Suprapubic skin (tissue), 4 donors: ENCODE data around the gene SETD2. TPM values are rescaled to one million over a fixed set of nuclear protein-coding genes. Genes with fewer than 3 reads are reported as not detected.

Experiments
- DNase-seq, 2 donors: peaks; one replicate each; pipeline ENCODE4 v3.0.0-alpha.2; 2019; ENCODE audit warnings: low spot score in 2 of 2
- H3K27ac ChIP-seq: fragments of 200-600 bp; sonication (generic); one replicate; pipeline ENCODE4 v1.5.1; 2019
- H3K27me3 ChIP-seq: fragments of 200-600 bp; sonication (generic); one replicate; pipeline ENCODE4 v1.5.1; 2019
- H3K36me3 ChIP-seq: fragments of 200-600 bp; sonication (generic); one replicate; pipeline ENCODE4 v1.5.1; 2019
- H3K4me1 ChIP-seq: fragments of 200-600 bp; sonication (generic); one replicate; pipeline ENCODE4 v1.5.1; 2019
- H3K4me3 ChIP-seq: fragments of 200-600 bp; sonication (generic); one replicate; pipeline ENCODE4 v1.5.1; 2019; ENCODE audit warnings: mild to moderate bottlenecking
- H3K9me3 ChIP-seq: fragments of 200-600 bp; sonication (generic); one replicate; pipeline ENCODE4 v1.5.1; 2019
- EP300 ChIP-seq: sonication (generic); formaldehyde crosslinking; IDR thresholded peaks from one replicate; pipeline ENCODE4 v1.6.1; 2017; ENCODE audit warnings: antibody characterized with exemption
- POLR2A ChIP-seq, 2 donors: fragments of 450-650 bp; IDR thresholded peaks; one replicate each; pipeline ENCODE4 v1.6.1; 2017; ENCODE audit warnings: antibody characterized with exemption in 2 of 2, mild to moderate bottlenecking in 2 of 2, moderate library complexity in 2 of 2
- POLR2AphosphoS5 ChIP-seq, 3 donors: sonication (generic); formaldehyde crosslinking; IDR thresholded peaks; one replicate each; pipeline ENCODE4 v1.6.1; 2017; ENCODE audit warnings: antibody characterized with exemption in 3 of 3
- WGBS: methylation state at CpG from one replicate; pipeline ENCODE4 v1.1.5; 2018; 5-methylcytosine and 5-hydroxymethylcytosine counted together
- total RNA-seq, 4 donors: library from RNA; depleted of rRNA; stranded (reverse); fragments of >200 nt; gene quantifications; one replicate each; pipeline ENCODE4 v1.1.0, GENCODE V29; 2016
- TF ChIP-seq, protein P1 (sequence below), 2 donors: fragments of 200-600 bp in 1 of 2; fragments of 450-650 bp in 1 of 2; sonication (generic) in 1 of 2; IDR thresholded peaks; one replicate each; pipeline ENCODE4 v1.5.1; 2016 to 2019; ENCODE audit warnings: antibody characterized with exemption in 2 of 2, mild to moderate bottlenecking in 1 of 2, moderate library complexity in 1 of 2

The SETD2 gene
- total RNA-seq, 4 donors from 2014 or later = 41.4 to 78.6 (median 53.4) TPM

DNA sequence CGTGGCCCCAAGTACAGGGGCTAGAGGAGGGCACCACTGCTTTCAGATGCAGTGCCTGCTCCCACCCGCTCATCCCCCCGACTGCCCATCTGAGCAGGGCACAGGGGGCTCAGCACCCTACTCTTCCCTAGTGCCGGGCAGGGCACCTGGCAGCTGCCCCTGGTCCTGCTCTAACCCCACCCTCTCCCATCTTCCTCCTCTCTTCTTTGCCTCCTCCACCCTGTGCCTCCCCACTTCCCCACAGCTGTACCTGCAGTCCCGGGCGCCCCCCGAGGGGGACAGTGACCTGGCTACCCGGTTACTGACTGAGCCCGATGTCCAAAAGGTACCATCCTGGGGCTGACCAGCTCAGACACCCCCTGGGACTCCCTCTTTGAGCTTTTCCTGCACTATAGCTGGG is 171.7 kb downstream of the SETD2 start:
- no peak for DNase-seq
- H3K27ac ChIP-seq = no peak overlapping the region
- no peak overlapping the region for H3K4me3 ChIP-seq
- H3K36me3 ChIP-seq = peaks cover 80% of the 10 kb centered on the region
- H3K4me1 ChIP-seq = peaks cover 22% of the 10 kb centered on the region
- 83% methylated on average over 9 of the region's 9 CpGs for WGBS
- H3K9me3 ChIP-seq = no peaks in the 10 kb centered on the region
- H3K27me3 ChIP-seq = no peaks in the 10 kb centered on the region
- TF ChIP-seq POLR2A (IDR thresholded peaks at IDR 0.05) (no peak), EP300 (no peak), POLR2AphosphoS5 (IDR thresholded peaks at IDR 0.05) (no peak)
- TF ChIP-seq, protein P1, sequence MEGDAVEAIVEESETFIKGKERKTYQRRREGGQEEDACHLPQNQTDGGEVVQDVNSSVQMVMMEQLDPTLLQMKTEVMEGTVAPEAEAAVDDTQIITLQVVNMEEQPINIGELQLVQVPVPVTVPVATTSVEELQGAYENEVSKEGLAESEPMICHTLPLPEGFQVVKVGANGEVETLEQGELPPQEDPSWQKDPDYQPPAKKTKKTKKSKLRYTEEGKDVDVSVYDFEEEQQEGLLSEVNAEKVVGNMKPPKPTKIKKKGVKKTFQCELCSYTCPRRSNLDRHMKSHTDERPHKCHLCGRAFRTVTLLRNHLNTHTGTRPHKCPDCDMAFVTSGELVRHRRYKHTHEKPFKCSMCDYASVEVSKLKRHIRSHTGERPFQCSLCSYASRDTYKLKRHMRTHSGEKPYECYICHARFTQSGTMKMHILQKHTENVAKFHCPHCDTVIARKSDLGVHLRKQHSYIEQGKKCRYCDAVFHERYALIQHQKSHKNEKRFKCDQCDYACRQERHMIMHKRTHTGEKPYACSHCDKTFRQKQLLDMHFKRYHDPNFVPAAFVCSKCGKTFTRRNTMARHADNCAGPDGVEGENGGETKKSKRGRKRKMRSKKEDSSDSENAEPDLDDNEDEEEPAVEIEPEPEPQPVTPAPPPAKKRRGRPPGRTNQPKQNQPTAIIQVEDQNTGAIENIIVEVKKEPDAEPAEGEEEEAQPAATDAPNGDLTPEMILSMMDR (IDR thresholded peaks at IDR 0.05) = no peak

DNA sequence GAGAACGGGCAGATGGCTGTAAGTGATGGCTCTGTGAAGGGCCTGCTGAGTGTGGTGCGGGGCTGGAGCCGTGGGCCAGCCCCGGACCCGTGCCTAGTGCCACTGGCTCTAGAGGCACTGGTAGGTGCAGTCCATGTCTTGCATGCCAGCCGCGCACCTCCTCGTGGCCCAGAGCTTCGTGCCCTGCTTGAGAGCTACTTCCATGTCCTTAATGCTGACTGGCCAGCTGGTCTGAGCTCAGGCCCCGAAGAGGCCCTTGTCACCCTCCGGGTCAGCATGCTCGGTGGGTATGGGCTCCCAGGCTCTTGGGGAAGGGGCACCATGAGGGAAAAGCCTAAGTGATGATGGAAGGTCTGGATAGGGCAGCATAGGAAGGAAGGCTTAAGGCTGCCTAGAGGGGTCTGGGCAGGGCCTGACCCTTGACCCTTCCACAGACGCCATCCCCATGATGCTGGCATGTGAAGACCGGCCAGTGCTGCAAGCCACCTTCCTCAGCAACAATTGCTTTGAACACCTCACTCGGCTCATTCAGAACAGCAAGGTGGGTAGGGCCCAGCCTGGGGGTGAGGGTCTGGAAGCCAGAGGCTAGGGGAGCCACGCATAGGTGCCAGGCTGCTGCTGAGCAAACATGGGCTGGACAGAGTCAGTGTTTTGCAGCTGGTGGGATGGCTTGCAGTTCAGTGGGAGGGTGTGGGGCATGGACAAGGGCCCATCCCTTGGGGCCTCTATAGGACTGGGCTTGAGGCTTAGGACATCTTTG is 172.3 kb downstream of the SETD2 start:
- Histone ChIP-seq H3K27me3 (no peaks in the 10 kb centered on the region), H3K36me3 (peaks cover 77% of the 10 kb centered on the region), H3K4me1 (peaks cover 29% of the 10 kb centered on the region), H3K27ac (no peak overlapping the region), H3K4me3 (no peak overlapping the region), H3K9me3 (no peaks in the 10 kb centered on the region)
- 90% methylated on average over 6 of the region's 16 CpGs for WGBS
- no peak for DNase-seq
- TF ChIP-seq, protein P1 (IDR thresholded peaks at IDR 0.05) = no peak
- TF ChIP-seq POLR2A (IDR thresholded peaks at IDR 0.05) (no peak), POLR2AphosphoS5 (IDR thresholded peaks at IDR 0.05) (no peak), EP300 (no peak)

- no peak for DNase-seq
- H3K27me3 ChIP-seq = no peaks in the 10 kb centered on the region
- H3K27ac ChIP-seq = no peak overlapping the region
- H3K4me3 ChIP-seq = no peak overlapping the region
- no peak for TF ChIP-seq POLR2AphosphoS5 (IDR thresholded peaks at IDR 0.05)
- TF ChIP-seq, protein P1 (IDR thresholded peaks at IDR 0.05) = no peak
- TF ChIP-seq POLR2A (IDR thresholded peaks at IDR 0.05) = no peak
- no peak for TF ChIP-seq EP300
- no peaks in the 10 kb centered on the region for H3K9me3 ChIP-seq
- H3K4me1 ChIP-seq = peaks cover 37% of the 10 kb centered on the region
- H3K36me3 ChIP-seq = peaks cover 69% of the 10 kb centered on the region
- WGBS = 95% methylated on average over 7 of the region's 11 CpGs
Observed at GRCh38 chr3:46990573-46991374, 173.1 kb downstream of the SETD2 start.

- WGBS = 88% methylated on average over 9 of the region's 17 CpGs
- peaks cover 55% of the 10 kb centered on the region for H3K36me3 ChIP-seq
- H3K4me3 ChIP-seq = no peak overlapping the region
- no peaks in the 10 kb centered on the region for H3K27me3 ChIP-seq
- no peak for DNase-seq
- H3K27ac ChIP-seq = no peak overlapping the region
- H3K9me3 ChIP-seq = no peaks in the 10 kb centered on the region
- no peak for TF ChIP-seq POLR2A (IDR thresholded peaks at IDR 0.05)
- TF ChIP-seq POLR2AphosphoS5 (IDR thresholded peaks at IDR 0.05) = no peak
- no peak for TF ChIP-seq EP300
- TF ChIP-seq, protein P1 (IDR thresholded peaks at IDR 0.05) = no peak
- H3K4me1 ChIP-seq = peaks cover 52% of the 10 kb centered on the region
Observed at GRCh38 chr3:46989146-46989810, 174.6 kb downstream of the SETD2 start.
